KMS-11 (cell line): ENCODE measurements around the gene UBE2Q1.

Experiments used
- H2AFZ ChIP-seq: fragments of 200-600 bp; sonication (generic); 2 replicates; pipeline ENCODE4 v1.6.1; 2016; ENCODE audit warnings: antibody characterized with exemption, mixed run types, low read depth
- H3K27ac ChIP-seq: fragments of 200-600 bp; sonication (generic); 2 replicates; pipeline ENCODE4 v1.6.1; 2016; ENCODE audit warnings: mild to moderate bottlenecking, mixed run types
- H3K27me3 ChIP-seq: fragments of 200-600 bp; sonication (generic); 2 replicates; pipeline ENCODE4 v1.6.1; 2017; ENCODE audit warnings: mild to moderate bottlenecking, low read depth, mixed run types, moderate library complexity; ENCODE audit not compliant: insufficient read depth
- H3K36me3 ChIP-seq: fragments of 200-600 bp; sonication (generic); 2 replicates; pipeline ENCODE4 v1.6.1; 2017; ENCODE audit warnings: mild to moderate bottlenecking, mixed run types; ENCODE audit not compliant: insufficient read depth
- H3K4me1 ChIP-seq: fragments of 200-600 bp; sonication (generic); 2 replicates; pipeline ENCODE4 v1.6.1; 2016; ENCODE audit warnings: mild to moderate bottlenecking, low read depth, mixed run types; ENCODE audit not compliant: poor library complexity, severe bottlenecking
- H3K4me2 ChIP-seq: fragments of 200-600 bp; sonication (generic); 2 replicates; pipeline ENCODE4 v1.7.0; 2016; ENCODE audit warnings: mild to moderate bottlenecking, mixed run types
- H3K4me3 ChIP-seq: fragments of 200-600 bp; sonication (generic); IDR thresholded peaks from 2 replicates; pipeline ENCODE4 v1.6.1; 2017; ENCODE audit warnings: low read depth, low read length, mixed read lengths; ENCODE audit not compliant: insufficient read depth
- H3K79me2 ChIP-seq: fragments of 200-600 bp; sonication (generic); 2 replicates; pipeline ENCODE4 v1.6.1; 2016; ENCODE audit warnings: low read depth, mixed run types; ENCODE audit not compliant: insufficient read depth
- H3K9ac ChIP-seq: fragments of 200-600 bp; sonication (generic); 2 replicates; pipeline ENCODE4 v1.6.1; 2016; ENCODE audit warnings: mild to moderate bottlenecking, mixed run types
- H4K20me1 ChIP-seq: fragments of 200-600 bp; sonication (generic); 2 replicates; pipeline ENCODE4 v1.6.1; 2016; ENCODE audit warnings: mild to moderate bottlenecking, mixed run types; ENCODE audit not compliant: insufficient read depth
- CTCF ChIP-seq: fragments of 200-600 bp; sonication (generic); conservative IDR thresholded peaks from 2 replicates; pipeline ENCODE4 v1.6.1; 2017; ENCODE audit warnings: low read depth, mild to moderate bottlenecking, antibody characterized with exemption, low read length, moderate library complexity, mixed read lengths

Gene UBE2Q1

GRCh38 chr1:154594811-154595210, 36.3 kb upstream of the UBE2Q1 start:
- TF ChIP-seq CTCF, result no peak

GRCh38 chr1:154593390-154593789, 34.9 kb upstream of the UBE2Q1 start:
- Histone ChIP-seq H3K4me1 (no peaks in the 10 kb centered on the region), H3K27ac (no peak overlapping the region), H3K9ac (no peak overlapping the region), H4K20me1 (no peaks in the 10 kb centered on the region), H2AFZ (no peak overlapping the region), H3K27me3 (no peaks in the 10 kb centered on the region), H3K4me3 (no peak overlapping the region), H3K4me2 (no peak overlapping the region), H3K79me2 (peaks cover 2% of the 10 kb centered on the region; the same call in 1 of the 2 replicates), H3K36me3 (peaks cover 62% of the 10 kb centered on the region; the same call in 1 of the 2 replicates)
- no peak for TF ChIP-seq CTCF

More at GRCh38 chr1:154594811-154595210, 36.3 kb upstream of the UBE2Q1 start:
- Histone ChIP-seq H2AFZ (no peak overlapping the region), H4K20me1 (peaks cover 14% of the 10 kb centered on the region), H3K4me2 (no peak overlapping the region), H3K27ac (no peak overlapping the region), H3K4me1 (peaks cover 11% of the 10 kb centered on the region), H3K79me2 (peaks cover 16% of the 10 kb centered on the region; the same call in 1 of the 2 replicates), H3K36me3 (peaks cover 48% of the 10 kb centered on the region; the same call in 1 of the 2 replicates), H3K27me3 (no peaks in the 10 kb centered on the region), H3K4me3 (no peak overlapping the region), H3K9ac (no peak overlapping the region)

- Histone ChIP-seq H4K20me1 (no peaks in the 10 kb centered on the region), H3K4me2 (no peak overlapping the region), H3K36me3 (peaks cover 64% of the 10 kb centered on the region; the same call in 1 of the 2 replicates), H3K4me3 (no peak overlapping the region), H3K27me3 (no peaks in the 10 kb centered on the region), H3K27ac (no peak overlapping the region), H2AFZ (no peak overlapping the region), H3K9ac (no peak overlapping the region), H3K79me2 (no peaks in the 10 kb centered on the region), H3K4me1 (no peaks in the 10 kb centered on the region)
- no peak for TF ChIP-seq CTCF
Observed at GRCh38 chr1:154591206-154591605, 32.7 kb upstream of the UBE2Q1 start.

- Histone ChIP-seq H3K4me3 (no peak overlapping the region), H4K20me1 (no peaks in the 10 kb centered on the region), H3K9ac (no peak overlapping the region), H3K27me3 (no peaks in the 10 kb centered on the region), H3K79me2 (no peaks in the 10 kb centered on the region), H3K27ac (no peak overlapping the region), H2AFZ (no peak overlapping the region), H3K4me2 (no peak overlapping the region), H3K36me3 (peaks cover 68% of the 10 kb centered on the region; the same call in 1 of the 2 replicates), H3K4me1 (peaks cover under 1% of the 10 kb centered on the region)
- no peak for TF ChIP-seq CTCF
Observed at GRCh38 chr1:154590756-154591155, 32.3 kb upstream of the UBE2Q1 start.
